Measurements from ENCODE around the gene AMY2B. TPM values are rescaled to one million over a fixed set of nuclear protein-coding genes. Genes with fewer than 3 reads are reported as not detected.
"Not testable (repeated sequence)": the region's sequence is repeated elsewhere in the genome, so short reads cannot be mapped to it uniquely, and the experiment has no call there.

Gene AMY2B
- total RNA-seq (2022) (0.16 and 0.25 TPM in 2 replicates), Bru-seq, nascent RNA (percentile 36 among the genes with signal in this experiment), BruChase-seq, experiment 1, labeled RNA remaining after a 2-hour chase (percentile 32 among the genes with signal in this experiment), BruChase-seq, experiment 2, labeled RNA remaining after a 6-hour chase (percentile 32 among the genes with signal in this experiment)
- long read RNA-seq = 0 reads

- H3K27me3 Mint-ChIP-seq (ENCODE audit: insufficient read depth, unreplicated experiment); H3K4me1 ChIP-seq; H3K36me3 ChIP-seq (ENCODE audit: control insufficient read depth, insufficient read depth, low read length); POLR2A ChIA-PET; H3K4me1 Mint-ChIP-seq (ENCODE audit: low read depth, unreplicated experiment); H3K4me3 Mint-ChIP-seq (ENCODE audit: unreplicated experiment); BruUV-seq (replicated peaks); intact Hi-C loops (cut with micrococcal nuclease; ENCODE audit: unreplicated experiment); H3K4me3 ChIP-seq (ENCODE audit: low read depth, low read length); H3K27ac Mint-ChIP-seq (ENCODE audit: unreplicated experiment); H3K36me3 Mint-ChIP-seq (ENCODE audit: insufficient read depth, unreplicated experiment); H3K9me3 Mint-ChIP-seq (ENCODE audit: unreplicated experiment); H3K27me3 ChIP-seq (replicated peaks; ENCODE audit: control insufficient read depth, insufficient read depth, low read length); CTCF ChIA-PET; H3K9me3 ChIP-seq; DNase-seq: not testable (repeated sequence)
Observed at GRCh38 chr1:103571289-103571688, at the start of gene AMY2B. Gene AMY2B (plus strand): TSS chr1:103571589. CDS start chr1:103571603, 14 bp downstream.

GRCh38 chr1:103523346-103523745 is 48.0 kb upstream of the AMY2B start:
- no peaks in the 10 kb centered on the region for H3K9me3 ChIP-seq
- no peaks in the 10 kb centered on the region for H3K4me1 ChIP-seq
- CTCF ChIA-PET = no interaction called here
- no peak for DNase-seq
- no peak overlapping the region for H3K4me3 ChIP-seq (ENCODE audit: low read depth, low read length)
- H3K27me3 ChIP-seq (replicated peaks; ENCODE audit: control insufficient read depth, insufficient read depth, low read length) = no peaks in the 10 kb centered on the region
- Mint-ChIP-seq H3K4me3 (ENCODE audit: unreplicated experiment) (no peak overlapping the region), H3K36me3 (ENCODE audit: insufficient read depth, unreplicated experiment) (peaks cover 7% of the 10 kb centered on the region), H3K4me1 (ENCODE audit: low read depth, unreplicated experiment) (peaks cover 5% of the 10 kb centered on the region), H3K9me3 (ENCODE audit: unreplicated experiment) (no peaks in the 10 kb centered on the region), H3K27me3 (ENCODE audit: insufficient read depth, unreplicated experiment) (no peaks in the 10 kb centered on the region), H3K27ac (ENCODE audit: unreplicated experiment) (no peak overlapping the region)
- H3K36me3 ChIP-seq (ENCODE audit: control insufficient read depth, insufficient read depth, low read length) = no peaks in the 10 kb centered on the region
- TF ChIP-seq CTCF (IDR thresholded peaks at IDR 0.05; ENCODE audit: insufficient read depth in 1 of 2, low read depth in 1 of 2, low read length in 1 of 2, severe bottlenecking in 1 of 2, unreplicated experiment in 1 of 2) = no peak
- POLR2A ChIA-PET = no interaction called here
- BruUV-seq (replicated peaks) = no TSS peak
- intact Hi-C loops (cut with micrococcal nuclease; ENCODE audit: unreplicated experiment) = no loop called here

- Histone ChIP-seq H3K36me3 (ENCODE audit: control insufficient read depth, insufficient read depth, low read length) (no peaks in the 10 kb centered on the region), H3K4me3 (ENCODE audit: low read depth, low read length) (peak overlapping the region; percentile 27), H3K4me1 (no peaks in the 10 kb centered on the region), H3K9me3 (no peaks in the 10 kb centered on the region), H3K27me3 (replicated peaks; ENCODE audit: control insufficient read depth, insufficient read depth, low read length) (no peaks in the 10 kb centered on the region)
- peak overlapping the region; percentile 98 for H3K27ac Mint-ChIP-seq (ENCODE audit: unreplicated experiment)
- peaks cover 6% of the 10 kb centered on the region for H3K4me1 Mint-ChIP-seq (ENCODE audit: low read depth, unreplicated experiment)
- TF ChIP-seq CTCF (IDR thresholded peaks at IDR 0.05; ENCODE audit: insufficient read depth in 1 of 2, low read depth in 1 of 2, low read length in 1 of 2, severe bottlenecking in 1 of 2, unreplicated experiment in 1 of 2) = no peak
- no peaks in the 10 kb centered on the region for H3K9me3 Mint-ChIP-seq (ENCODE audit: unreplicated experiment)
- intact Hi-C loops (cut with micrococcal nuclease; ENCODE audit: unreplicated experiment) = no loop called here
- H3K4me3 Mint-ChIP-seq (ENCODE audit: unreplicated experiment) = peak overlapping the region; percentile 98
- BruUV-seq (replicated peaks) = no TSS peak
- no peak for DNase-seq
- H3K36me3 Mint-ChIP-seq (ENCODE audit: insufficient read depth, unreplicated experiment) = peaks cover 10% of the 10 kb centered on the region
- H3K27me3 Mint-ChIP-seq (ENCODE audit: insufficient read depth, unreplicated experiment) = no peaks in the 10 kb centered on the region
- POLR2A ChIA-PET = interaction anchor here (0.6 kb wide), 1 partner anchor 42 kb away, joined by 3 read pairs; no protein-coding TSS in a partner anchor
- CTCF ChIA-PET = no interaction called here
Observed at GRCh38 chr1:103525114-103525606, 46.2 kb upstream of the AMY2B start.
